ENCODE data around the gene ALKBH7.
"Not testable (repeated sequence)": the region's sequence is repeated elsewhere in the genome, so short reads cannot be mapped to it uniquely, and the experiment has no call there.

Gene ALKBH7

DNA sequence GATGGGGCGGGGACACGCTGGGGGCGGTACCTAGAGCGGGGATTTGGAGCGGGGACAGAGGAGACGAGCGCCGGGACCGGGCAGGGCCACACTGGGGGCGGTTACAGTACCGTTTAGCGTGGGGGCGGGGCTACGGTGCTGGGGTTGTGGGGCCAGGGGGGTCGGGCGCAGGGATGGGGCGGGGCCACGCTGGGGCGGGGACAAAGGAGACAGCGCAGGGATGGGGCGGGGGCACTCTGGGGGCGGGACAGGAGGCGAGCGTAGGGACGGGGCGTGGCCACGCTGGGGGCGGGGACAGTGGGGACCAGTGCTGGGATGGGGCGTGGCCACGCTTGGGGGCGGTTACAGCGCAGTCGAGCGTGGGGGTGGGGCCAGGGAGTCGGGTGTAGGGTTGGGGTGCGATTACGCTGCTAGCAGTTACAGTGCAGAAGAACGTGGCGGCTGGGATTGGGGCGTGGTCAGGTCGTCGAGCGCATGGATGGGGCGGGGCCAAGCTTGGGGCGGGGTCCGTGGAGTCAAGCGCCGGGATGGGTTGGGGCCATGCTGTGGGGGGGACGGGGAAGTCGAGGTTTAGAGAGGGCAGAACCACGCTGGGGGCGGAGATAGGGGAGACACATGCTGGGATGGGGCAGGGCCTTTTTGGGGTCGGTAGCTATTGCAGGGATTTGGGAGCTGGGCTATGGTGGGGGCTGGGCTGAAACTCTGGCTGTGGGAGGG lies 660 bp downstream of the ALKBH7 start:
- peak; percentile 99 for DNase-seq

GRCh38 chr19:6373813-6374108 lies 1.2 kb downstream of the ALKBH7 start:
- DNase-seq: no peak

DNA sequence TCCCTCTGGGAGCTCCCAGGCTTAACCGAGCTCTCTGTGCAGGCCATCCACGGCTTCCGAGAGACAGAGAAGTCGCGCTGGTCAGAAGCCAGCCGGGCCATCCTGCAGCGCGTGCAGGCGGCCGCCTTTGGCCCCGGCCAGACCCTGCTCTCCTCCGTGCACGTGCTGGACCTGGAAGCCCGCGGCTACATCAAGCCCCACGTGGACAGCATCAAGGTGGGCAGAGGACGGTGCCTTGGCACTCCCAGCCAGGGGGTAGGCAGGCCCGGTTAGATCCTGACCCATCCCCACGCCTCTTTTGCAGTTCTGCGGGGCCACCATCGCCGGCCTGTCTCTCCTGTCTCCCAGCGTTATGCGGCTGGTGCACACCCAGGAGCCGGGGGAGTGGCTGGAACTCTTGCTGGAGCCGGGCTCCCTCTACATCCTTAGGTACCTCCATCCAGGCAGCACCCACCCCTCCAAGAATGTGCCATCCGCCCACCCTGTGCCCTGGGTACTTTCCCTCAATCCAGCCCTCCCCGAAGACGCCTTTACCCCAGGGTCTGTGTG lies 1.6 kb downstream of the ALKBH7 start:
- DNase-seq: no peak

- DNase-seq: no peak
Observed at GRCh38 chr19:6374711-6375410, 2.3 kb downstream of the ALKBH7 start.

- DNase-seq: no peak
Observed at GRCh38 chr19:6375411-6376010, 2.9 kb downstream of the ALKBH7 start, which contains the start of gene PSPN. PSPN (minus strand) TSS chr19:6375933; CDS start chr19:6375849, 84 bp downstream.

DNA sequence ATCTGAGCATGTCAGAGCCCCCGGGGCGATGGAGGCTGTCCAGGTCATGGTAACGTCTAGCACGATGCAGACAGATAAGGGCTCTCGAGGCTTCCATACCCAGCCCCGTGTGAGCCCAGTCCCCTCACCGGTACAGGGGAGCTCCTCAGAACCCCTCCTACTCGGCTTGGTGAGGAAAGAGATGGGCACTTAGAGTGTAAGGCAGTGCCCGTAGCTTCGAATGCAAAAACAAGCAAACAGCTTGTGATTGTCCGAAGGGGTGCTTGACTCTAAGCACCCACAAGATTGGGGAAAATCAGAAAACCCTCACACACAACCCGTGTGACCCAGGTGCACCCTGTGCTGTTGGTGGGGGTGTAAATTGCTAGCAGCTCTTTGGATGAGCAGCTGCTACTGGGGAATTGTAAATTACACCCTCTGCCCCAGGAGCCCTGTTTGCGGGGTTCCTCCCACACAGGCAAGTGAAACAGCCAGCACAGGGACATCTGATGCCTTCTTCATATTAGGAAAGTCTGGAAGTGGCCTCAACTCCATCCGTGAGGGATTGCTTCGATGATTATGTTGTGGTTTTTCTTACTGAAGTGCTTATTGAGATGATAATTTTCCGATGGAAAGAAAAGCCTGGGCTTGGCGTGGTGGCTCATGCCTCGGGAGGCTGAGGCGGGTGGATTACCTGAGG lies 4.1 kb downstream of the ALKBH7 start:
- DNase-seq: no peak

- no peak for DNase-seq
Observed at GRCh38 chr19:6378041-6378440, 5.4 kb downstream of the ALKBH7 start.

- DNase-seq: no peak
Observed at GRCh38 chr19:6378486-6378885, 5.9 kb downstream of the ALKBH7 start.

- DNase-seq: no peak
Observed at GRCh38 chr19:6379744-6380143, 7.2 kb downstream of the ALKBH7 start.

- DNase-seq: no peak
Observed at GRCh38 chr19:6381030-6381750, 8.6 kb downstream of the ALKBH7 start.

DNA sequence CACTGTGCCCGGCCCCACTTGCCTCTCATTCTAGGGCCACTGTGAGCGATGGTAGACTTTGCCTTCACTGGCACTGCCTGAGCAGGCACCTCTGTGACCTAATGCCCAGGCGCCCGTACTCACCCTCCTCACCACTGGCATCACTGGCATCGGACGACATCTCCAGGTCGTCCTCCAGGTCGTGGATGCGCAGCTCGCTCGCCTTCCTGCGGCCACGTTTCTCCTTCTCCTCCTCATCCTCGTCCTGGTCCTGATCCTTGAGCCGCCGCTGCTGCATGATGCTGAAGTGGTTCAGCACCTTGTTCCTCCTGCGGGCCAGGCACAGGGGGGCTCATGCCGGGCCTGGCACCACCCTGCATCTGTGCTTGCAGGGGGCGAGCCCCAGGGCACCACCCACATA lies 10.6 kb downstream of the ALKBH7 start:
- DNase-seq: no peak

DNA sequence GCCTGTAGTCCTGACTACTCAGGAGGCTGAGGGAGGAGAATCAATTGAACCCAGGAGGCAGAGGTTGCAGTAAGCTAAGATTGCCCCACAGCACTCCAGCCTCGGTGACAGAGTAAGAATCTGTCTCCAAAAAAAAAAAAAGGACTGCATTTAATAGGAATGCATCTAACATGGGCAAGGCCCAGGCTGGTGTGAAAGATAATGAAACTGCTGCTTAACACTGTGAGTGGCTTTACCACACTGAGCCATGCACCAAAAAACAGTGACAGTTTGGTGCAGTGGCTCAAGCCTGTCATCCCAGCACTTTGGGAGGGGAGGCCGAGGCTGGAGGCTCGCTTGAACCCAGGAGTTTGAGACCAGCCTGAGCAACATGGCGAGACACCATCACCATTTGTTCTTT lies 11.8 kb downstream of the ALKBH7 start:
- DNase-seq: no peak

- DNase-seq: no peak
Observed at GRCh38 chr19:6387372-6387771, 14.8 kb downstream of the ALKBH7 start.

DNA sequence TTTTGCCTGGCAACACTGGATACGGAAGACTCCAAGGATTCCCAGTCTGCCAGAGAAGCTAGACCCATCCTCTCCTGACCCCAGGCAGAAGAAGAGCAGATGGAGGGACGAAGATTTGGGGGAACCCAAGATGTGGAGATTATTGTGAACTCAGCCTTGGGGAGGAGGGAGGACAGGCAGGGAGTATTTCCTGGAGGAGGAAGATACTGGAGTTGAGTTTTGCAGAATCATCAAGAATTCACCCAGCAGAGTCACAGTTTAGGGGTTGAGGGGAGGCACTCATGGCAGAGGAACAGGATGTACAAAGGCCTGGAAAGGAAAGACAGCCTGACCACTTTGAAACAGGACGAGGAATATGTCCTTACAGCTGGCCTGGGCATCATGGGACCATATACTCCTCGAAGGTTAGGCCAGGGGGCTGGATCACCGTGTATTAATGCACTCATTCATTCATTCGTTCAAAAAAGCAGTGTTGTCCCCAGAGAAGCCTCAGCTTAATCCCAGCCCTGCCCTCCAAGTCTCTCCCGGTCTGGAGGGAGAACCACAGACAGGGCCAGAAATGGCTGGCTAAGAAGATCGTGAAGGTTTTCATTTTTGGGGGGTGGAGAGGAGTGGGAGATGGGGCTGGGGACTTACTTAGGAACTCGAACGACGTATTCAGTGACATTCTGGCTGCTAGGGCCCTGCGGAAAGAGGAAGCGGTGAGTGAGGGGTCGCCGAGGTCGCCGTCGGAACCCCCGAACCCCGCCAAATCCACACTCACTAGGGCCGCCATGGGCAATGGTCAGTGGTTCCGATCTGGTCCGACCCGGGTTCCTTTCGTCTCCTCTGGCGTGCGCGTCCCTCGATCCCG lies 19.9 kb downstream of the ALKBH7 start:
- DNase-seq: no peak

GRCh38 chr19:6393074-6393982 lies 20.7 kb downstream of the ALKBH7 start, which contains the start of gene GTF2F1:
GTF2F1 (minus strand) TSS chr19:6393164; CDS start chr19:6392995, 169 bp downstream.
- DNase-seq: peak; percentile 93

- DNase-seq: peak; percentile 67
Observed at GRCh38 chr19:6393983-6394412, 21.4 kb downstream of the ALKBH7 start.

DNA sequence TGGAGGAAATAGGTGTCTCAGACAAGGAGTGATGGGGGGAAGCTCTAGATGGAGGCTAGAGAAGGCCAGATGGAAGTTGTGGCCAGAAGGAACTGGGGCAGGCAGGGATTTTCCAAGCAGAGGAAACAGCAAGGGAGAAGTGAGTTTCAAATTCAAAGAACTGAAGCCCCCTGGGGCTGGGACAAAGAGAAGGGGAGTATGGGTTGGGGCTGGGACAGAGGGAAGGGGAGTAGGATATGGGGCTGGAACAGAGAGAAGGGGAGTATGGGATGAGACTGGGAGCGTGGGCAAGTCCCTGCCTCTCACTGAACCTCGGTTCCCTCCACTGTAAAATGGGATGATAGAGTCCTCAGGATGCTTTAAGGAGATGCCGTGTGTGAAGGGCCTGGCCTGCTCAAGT lies 22.2 kb downstream of the ALKBH7 start:
- DNase-seq: no peak

DNA sequence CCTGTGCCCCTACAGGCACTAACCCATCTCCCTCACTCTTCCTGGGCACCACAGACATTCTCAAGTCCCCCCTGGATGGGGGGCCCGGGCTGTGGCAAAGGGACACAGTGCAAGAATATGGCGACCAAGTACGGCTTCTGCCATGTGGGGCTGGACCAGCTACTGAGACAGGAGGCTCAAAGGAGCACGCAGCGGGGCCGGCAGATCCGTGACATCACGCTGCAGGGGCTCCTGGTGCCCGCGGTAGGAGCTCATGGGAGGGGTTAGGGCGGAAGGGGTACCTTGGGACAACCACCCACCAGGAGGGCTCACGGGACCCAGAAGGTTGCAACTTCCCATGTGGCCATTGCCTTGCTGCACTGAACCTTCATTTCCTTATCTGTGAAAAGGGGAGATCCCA lies 23.7 kb downstream of the ALKBH7 start:
- DNase-seq: no peak

GRCh38 chr19:6400062-6400944 lies 27.7 kb downstream of the ALKBH7 start:
- DNase-seq: not testable (repeated sequence)

Data from activated CD4-positive, alpha-beta T cell treated with anti-CD3 and anti-CD28 coated beads, Interleukin-2, amount 50 U/mL, for 1 hour (primary cell).